HG03442 (cell line): Measurements from ENCODE around the gene ATN1.
A peak's percentile ranks its signal among the peaks of the same experiment; 100 is the strongest.

Source experiments
- ATAC-seq: cut with Tn5 transposase; IDR thresholded peaks from one replicate; pipeline ENCODE4 v1.9.1; 2021; ENCODE audit warnings: mild to moderate bottlenecking, moderate library complexity; ENCODE audit not compliant: unreplicated experiment

The ATN1 gene

GRCh38 chr12:6955108-6956020 lies 27.6 kb downstream of the ATN1 start:
- no peak for ATAC-seq

- no peak for ATAC-seq
Observed at GRCh38 chr12:6956021-6956727, 28.4 kb downstream of the ATN1 start.

DNA sequence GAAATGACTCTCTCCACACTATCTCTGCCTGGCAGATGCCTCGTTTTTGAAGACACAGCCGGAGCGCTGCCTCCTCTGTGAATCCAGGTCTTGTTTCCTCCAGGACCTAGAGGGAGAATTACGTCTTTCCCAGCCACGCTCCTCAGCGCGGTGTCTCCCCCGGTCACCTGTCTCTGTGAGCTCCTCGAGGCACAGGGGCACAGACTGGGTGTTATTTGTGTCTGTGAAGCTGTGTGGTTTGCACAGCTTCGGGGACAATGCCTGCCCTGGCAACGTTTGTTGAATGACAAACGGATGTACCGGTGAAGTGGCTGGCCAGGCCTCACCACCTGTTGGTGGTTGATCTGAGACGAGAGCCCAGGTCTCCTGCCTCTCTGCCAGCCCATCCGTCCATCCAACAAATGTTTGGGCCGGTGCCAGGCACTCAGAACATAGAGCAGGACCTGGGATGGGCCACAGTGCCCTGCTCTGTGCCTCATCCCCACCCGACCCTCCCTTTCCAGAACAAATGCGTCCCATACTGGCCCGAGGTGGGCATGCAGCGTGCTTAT lies 29.5 kb downstream of the ATN1 start:
- ATAC-seq: no peak

GRCh38 chr12:6957741-6958608 lies 30.2 kb downstream of the ATN1 start:
- no peak for ATAC-seq

- no peak for ATAC-seq
Observed at GRCh38 chr12:6958609-6959057, 30.9 kb downstream of the ATN1 start.

GRCh38 chr12:6959058-6959804 lies 31.5 kb downstream of the ATN1 start:
- ATAC-seq: peak; percentile 36

DNA sequence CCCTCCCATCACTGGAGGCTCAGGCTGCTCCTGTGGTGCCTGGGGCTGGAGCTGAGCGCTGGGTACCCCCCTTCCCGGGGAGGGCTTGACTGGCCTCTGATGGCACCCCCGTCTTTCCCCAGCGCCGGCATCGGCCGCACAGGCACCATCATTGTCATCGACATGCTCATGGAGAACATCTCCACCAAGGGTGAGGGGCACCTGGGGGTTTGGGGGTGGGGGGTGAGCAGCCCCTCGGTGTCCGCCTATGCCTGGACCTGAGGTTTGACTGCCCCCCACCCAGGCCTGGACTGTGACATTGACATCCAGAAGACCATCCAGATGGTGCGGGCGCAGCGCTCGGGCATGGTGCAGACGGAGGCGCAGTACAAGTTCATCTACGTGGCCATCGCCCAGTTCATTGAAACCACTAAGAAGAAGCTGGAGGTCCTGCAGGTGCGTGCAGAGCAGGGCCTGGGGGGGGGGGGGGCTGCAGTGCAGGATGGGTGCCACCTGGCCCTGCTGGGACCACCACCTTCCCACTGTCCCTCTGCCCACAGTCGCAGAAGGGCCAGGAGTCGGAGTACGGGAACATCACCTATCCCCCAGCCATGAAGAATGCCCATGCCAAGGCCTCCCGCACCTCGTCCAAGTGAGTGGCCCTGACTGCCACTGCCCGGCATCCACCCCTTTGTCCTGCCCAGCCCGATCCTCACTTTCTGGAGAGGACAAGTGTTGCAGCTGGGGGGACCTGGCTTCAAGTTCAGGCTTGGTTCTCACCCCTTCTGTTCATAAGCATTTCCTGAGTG lies 32.2 kb downstream of the ATN1 start:
- no peak for ATAC-seq

DNA sequence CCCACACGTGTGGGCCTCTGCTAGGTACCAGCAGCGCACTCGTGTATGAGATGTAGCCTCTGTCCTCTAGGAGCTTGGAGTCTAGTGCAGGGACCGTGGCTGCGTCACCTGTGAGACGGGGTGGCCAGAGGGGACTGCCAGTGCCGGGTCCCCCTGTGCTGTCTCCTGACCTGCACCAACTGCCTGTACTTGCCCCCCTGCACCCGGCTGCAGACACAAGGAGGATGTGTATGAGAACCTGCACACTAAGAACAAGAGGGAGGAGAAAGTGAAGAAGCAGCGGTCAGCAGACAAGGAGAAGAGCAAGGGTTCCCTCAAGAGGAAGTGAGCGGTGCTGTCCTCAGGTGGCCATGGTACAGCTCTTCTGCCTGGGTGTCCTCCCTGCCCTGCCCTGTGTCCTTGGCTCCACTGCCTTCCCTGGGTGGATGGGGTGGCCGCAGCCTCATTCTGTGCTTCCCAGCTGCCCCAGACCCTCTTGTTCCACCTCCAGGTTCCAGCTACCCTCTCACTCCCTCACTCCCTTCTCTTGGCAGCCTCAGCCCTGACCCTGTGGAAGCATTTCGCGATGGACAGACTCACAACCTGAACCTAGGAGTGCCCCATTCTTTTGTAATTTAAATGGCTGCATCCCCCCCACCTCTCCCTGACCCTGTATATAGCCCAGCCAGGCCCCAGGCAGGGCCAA lies 33.0 kb downstream of the ATN1 start:
- ATAC-seq: no peak

DNA sequence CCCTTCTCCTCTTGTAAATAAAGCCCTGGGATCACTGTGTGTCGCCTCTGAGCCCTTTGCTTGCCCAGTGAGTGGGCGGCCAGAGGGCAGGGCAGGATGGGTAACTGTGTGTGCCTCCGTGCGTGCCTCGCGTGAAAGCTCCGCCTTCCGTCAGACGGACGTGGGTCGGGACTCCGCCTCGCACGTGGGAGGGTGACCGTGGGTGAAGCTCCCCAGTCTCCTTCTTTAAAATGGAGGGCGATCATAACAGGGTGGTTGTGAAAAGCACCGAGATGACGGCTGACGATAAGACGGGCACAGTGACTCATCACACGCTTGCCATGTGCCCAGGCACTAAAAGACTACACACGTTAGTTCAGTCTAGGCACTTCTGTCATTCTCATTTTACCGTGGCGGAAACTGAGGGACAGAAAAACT lies 33.5 kb downstream of the ATN1 start:
- ATAC-seq: no peak

- ATAC-seq: no peak
Observed at GRCh38 chr12:6961695-6962284, 34.0 kb downstream of the ATN1 start.

- no peak for ATAC-seq
Observed at GRCh38 chr12:6962285-6963015, 34.7 kb downstream of the ATN1 start.

DNA sequence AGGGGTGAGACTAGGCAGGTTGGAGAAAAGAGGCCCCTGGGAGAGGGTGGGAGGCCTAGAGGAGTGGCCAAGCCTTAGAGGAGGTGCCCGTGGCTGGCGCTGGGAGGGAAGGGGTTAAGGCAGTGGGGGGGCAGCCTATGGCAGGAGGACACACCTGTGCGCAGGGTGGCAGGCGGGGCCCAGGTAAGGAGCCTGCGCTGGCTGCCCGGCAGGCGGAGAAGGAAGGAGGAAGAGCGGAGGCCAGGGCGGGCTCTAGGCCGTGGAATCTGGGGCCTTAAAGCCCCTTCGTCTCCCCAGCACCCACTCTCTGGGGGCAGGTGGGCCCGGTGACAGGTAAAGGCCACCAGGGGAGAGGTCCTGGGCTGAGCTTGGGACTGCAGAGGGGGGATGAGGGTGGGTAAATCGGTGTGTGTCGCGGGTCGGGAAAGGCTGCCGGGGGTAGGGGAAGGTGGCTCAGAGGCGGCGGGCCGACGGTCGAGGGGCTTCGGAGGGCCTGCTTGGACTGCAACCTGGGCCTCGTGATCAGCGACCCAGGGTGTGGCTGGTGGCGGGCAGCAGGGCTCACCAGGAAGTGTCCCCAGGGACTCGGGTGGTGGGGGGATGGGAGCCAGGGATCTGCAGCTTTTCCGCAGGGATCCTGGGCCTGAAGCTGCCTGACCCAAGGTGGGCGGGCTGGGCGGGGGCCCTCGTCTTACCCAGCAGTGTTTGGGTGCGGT lies 35.4 kb downstream of the ATN1 start:
- no peak for ATAC-seq

GRCh38 chr12:6963791-6964413 lies 36.1 kb downstream of the ATN1 start:
- no peak for ATAC-seq

DNA sequence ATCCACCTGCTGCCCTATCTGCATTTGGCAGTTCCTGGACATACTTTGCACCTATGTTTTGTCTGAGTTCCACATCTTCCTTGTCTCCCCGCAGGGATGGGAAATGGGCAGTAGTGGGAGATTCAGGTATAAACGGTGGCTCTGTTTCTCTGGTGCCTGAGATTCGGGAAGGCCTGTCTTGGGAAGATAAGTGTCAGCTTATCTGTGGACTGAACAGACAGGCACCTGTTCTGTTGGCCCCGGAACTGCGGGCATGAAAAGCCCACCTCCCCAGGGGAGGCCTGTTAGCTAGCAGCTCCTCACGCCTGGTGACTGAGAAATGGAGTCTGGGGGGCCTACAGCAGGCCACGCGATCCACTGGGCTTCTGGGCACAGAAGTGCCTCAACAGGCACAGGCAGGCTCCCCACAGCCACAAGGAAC lies 36.9 kb downstream of the ATN1 start:
- ATAC-seq: no peak

DNA sequence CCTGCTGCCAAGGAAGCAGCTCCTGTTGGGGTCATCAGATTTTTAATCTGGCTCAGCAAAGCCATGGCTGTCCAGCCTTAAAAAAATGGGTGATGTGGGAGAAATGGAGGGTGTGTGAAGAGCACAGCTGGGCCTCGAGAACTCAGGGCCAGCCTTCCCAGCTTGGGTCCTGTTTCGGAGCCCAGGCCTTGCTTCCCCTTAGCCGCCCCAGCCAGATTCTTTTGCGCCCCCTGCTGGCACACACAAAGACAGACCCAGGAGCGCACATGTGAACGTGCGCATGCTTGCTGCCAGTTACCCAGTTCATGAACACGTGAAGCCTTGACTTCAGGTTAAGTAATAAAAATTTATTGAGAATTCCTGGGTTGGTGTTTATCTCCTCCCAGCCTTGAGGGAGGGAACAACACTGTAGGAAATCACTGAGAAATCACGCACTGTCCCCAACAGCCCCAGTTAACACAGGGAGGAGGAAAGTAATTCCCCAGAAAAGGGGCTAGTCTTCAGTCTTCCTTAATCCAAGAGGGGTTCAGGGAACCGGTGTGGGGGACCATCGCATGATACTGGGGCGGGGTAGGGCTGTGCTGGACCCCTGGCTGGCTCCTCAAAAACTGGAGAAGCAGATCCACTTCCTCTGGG lies 37.4 kb downstream of the ATN1 start:
- peak; percentile 32 for ATAC-seq

- ATAC-seq: no peak
Observed at GRCh38 chr12:6965714-6966113, 38.0 kb downstream of the ATN1 start.
